ENCODE measurements around the gene PCSK5. TPM values are rescaled to one million over a fixed set of nuclear protein-coding genes. Genes with fewer than 3 reads are reported as not detected.

PCSK5 gene
- total RNA-seq, 6 experiments from 2014 or later = 1.4 to 5.8 (median 3.5) TPM

GRCh38 chr9:76354221-76354620 is 463.7 kb downstream of the PCSK5 start:
- DNase-seq (no peak), ATAC-seq (no peak)
- WGBS (ENCODE audit: insufficient coverage, low coverage, low lambda C conversion rate, missing lambda C conversion rate) = 93% methylated on average over 3 of the region's 3 CpGs
- no peaks in the 10 kb centered on the region for H3K27me3 ChIP-seq
- H3K27ac ChIP-seq = no peak overlapping the region
- H3K4me3 ChIP-seq = no peak overlapping the region
- intact Hi-C loops (cut with DNase I) = no loop called here
- H3K36me3 ChIP-seq = no peaks in the 10 kb centered on the region
- H3K4me1 ChIP-seq = no peaks in the 10 kb centered on the region
- H3K9me3 ChIP-seq = no peaks in the 10 kb centered on the region
- TF ChIP-seq, protein P1, sequence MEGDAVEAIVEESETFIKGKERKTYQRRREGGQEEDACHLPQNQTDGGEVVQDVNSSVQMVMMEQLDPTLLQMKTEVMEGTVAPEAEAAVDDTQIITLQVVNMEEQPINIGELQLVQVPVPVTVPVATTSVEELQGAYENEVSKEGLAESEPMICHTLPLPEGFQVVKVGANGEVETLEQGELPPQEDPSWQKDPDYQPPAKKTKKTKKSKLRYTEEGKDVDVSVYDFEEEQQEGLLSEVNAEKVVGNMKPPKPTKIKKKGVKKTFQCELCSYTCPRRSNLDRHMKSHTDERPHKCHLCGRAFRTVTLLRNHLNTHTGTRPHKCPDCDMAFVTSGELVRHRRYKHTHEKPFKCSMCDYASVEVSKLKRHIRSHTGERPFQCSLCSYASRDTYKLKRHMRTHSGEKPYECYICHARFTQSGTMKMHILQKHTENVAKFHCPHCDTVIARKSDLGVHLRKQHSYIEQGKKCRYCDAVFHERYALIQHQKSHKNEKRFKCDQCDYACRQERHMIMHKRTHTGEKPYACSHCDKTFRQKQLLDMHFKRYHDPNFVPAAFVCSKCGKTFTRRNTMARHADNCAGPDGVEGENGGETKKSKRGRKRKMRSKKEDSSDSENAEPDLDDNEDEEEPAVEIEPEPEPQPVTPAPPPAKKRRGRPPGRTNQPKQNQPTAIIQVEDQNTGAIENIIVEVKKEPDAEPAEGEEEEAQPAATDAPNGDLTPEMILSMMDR (IDR thresholded peaks at IDR 0.05) = no peak
- TF ChIP-seq POLR2A (IDR thresholded peaks at IDR 0.05) = no peak

DNA sequence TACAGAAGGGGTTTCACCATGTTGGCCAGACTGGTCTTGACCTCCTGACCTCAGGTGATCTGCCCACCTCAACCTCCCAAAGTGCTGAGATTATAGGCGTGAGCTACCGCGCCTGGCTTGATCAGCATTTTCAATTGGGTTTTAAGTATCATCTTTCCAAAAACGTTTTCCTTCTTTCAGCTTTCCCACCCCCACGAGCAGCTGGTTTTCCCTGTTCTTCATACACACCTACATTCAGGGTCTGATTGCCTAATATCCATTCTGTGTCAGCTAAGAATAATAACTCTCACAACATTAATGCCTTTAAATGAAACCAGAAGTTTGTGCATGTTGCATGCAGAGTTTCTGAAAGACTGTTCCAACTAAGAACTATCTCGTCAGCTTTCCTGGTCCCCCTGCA is 465.4 kb downstream of the PCSK5 start:
- no peaks in the 10 kb centered on the region for H3K36me3 ChIP-seq
- TF ChIP-seq POLR2A (IDR thresholded peaks at IDR 0.05) = no peak
- TF ChIP-seq, protein P1 (IDR thresholded peaks at IDR 0.05) = no peak
- H3K27ac ChIP-seq = no peak overlapping the region
- no peak for DNase-seq
- ATAC-seq = no peak
- H3K4me3 ChIP-seq = no peak overlapping the region
- no peaks in the 10 kb centered on the region for H3K4me1 ChIP-seq
- intact Hi-C loops (cut with DNase I) = no loop called here
- no peaks in the 10 kb centered on the region for H3K9me3 ChIP-seq
- H3K27me3 ChIP-seq = no peaks in the 10 kb centered on the region
- WGBS (ENCODE audit: insufficient coverage, low coverage, low lambda C conversion rate, missing lambda C conversion rate) = 79% methylated on average over 6 of the region's 6 CpGs

DNA sequence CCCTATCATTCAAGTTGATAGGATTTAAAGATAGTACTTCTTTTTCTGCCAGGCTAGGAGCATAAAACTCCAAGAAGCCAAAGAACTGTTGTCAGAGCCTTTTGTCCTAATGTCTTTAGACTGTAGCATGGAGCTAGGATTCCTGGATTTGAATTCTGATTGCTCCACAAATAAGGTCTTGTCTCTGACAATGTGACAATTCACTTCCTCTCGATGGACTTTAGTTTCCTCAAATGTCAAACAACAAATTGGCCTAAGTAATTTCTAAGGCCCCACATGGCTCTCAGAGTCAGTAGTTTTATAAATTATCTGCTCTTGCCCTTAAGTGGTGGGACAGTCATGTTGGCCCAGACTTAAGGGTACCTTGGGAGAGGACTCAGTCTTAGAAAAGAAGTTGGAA is 467.1 kb downstream of the PCSK5 start:
- WGBS (ENCODE audit: insufficient coverage, low coverage, low lambda C conversion rate, missing lambda C conversion rate) = 80% methylated on average over 1 of the region's 1 CpG
- H3K36me3 ChIP-seq = no peaks in the 10 kb centered on the region
- no peaks in the 10 kb centered on the region for H3K4me1 ChIP-seq
- DNase-seq (no peak), ATAC-seq (no peak)
- H3K27me3 ChIP-seq = no peaks in the 10 kb centered on the region
- H3K9me3 ChIP-seq = no peaks in the 10 kb centered on the region
- H3K4me3 ChIP-seq = no peak overlapping the region
- H3K27ac ChIP-seq = no peak overlapping the region
- TF ChIP-seq, protein P1 (IDR thresholded peaks at IDR 0.05) = no peak
- TF ChIP-seq POLR2A (IDR thresholded peaks at IDR 0.05) = no peak
- intact Hi-C loops (cut with DNase I) = no loop called here

DNA sequence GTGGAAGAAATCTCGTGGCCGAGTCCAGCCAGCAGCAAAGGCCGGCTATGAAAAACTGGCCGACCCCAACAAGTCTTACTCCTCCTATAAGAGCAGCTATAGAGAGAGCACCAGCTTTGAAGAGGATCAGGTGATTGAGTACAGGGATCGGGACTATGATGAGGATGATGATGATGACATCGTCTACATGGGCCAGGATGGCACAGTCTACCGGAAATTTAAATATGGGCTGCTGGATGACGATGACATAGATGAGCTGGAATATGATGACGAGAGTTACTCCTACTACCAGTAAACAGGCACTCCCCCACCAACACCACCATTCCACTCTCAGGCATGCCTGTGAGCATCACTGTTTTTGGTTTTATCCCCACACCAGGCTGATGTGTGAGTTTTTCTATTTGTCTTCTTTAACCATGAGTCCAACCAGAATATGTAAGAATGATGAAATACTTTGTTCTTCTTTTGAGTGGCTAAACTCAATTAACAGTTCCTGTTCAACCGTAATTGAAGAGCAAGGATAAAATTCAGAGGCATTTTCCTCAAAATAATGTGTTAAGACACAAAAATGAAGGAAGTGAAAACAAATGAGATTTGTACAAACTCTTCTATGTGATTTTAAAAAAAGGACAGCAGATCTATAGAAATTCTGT is 468.3 kb downstream of the PCSK5 start:
- H3K27me3 ChIP-seq = no peaks in the 10 kb centered on the region
- no peaks in the 10 kb centered on the region for H3K4me1 ChIP-seq
- no peak overlapping the region for H3K4me3 ChIP-seq
- DNase-seq (no peak), ATAC-seq (peak in 1 of 4 donors; percentile 51)
- H3K36me3 ChIP-seq = no peaks in the 10 kb centered on the region
- intact Hi-C loops (cut with DNase I) = no loop called here
- TF ChIP-seq, protein P1 (IDR thresholded peaks at IDR 0.05) = no peak
- TF ChIP-seq POLR2A (IDR thresholded peaks at IDR 0.05) = no peak
- no peaks in the 10 kb centered on the region for H3K9me3 ChIP-seq
- WGBS (ENCODE audit: insufficient coverage, low coverage, low lambda C conversion rate, missing lambda C conversion rate) = 80% methylated on average over 7 of the region's 10 CpGs
- H3K27ac ChIP-seq = no peak overlapping the region

Measured in right lobe of liver (tissue), 6 donors.